ENCODE results near the gene SLMAP.
"Not testable (repeated sequence)": the region's sequence is repeated elsewhere in the genome, so short reads cannot be mapped to it uniquely, and the experiment has no call there.

SLMAP gene

GRCh38 chr3:57794501-57794900 is 38.4 kb downstream of the SLMAP start:
- DNase-seq (ENCODE audit: low read depth in 2 of 2): no peak

- no peak for DNase-seq (ENCODE audit: low read depth in 2 of 2)
Measured at GRCh38 chr3:57794951-57795350, 38.8 kb downstream of the SLMAP start.

DNA sequence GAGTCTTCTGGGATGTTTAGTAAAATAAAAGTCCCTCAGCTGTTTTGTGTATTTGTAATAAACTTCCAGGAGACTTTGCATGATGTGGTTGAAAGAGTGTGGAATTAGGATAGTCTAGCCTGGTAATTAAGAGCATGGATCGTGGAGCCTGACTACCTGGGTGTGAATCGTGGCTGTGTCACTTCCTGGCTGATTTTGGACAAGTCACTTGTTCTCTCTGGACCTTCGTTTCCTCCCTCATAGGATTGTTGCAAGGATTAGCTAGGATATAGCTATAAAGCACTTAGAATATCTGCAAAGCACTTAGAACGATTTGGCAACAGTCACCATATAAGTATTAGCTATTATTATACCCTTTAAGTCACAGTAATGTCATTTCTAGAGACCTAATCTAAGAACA is 40.2 kb downstream of the SLMAP start:
- DNase-seq (ENCODE audit: low read depth in 2 of 2): no peak

- no peak for DNase-seq (ENCODE audit: low read depth in 2 of 2)
Measured at GRCh38 chr3:57797701-57798487, 41.8 kb downstream of the SLMAP start.

GRCh38 chr3:57803647-57804081 is 47.6 kb downstream of the SLMAP start:
- no peak for DNase-seq (ENCODE audit: low read depth in 2 of 2)

- DNase-seq (ENCODE audit: low read depth in 2 of 2): no peak
Measured at GRCh38 chr3:57805266-57805665, 49.2 kb downstream of the SLMAP start.

- DNase-seq (ENCODE audit: low read depth in 2 of 2): peak in 1 of 2 donors; percentile 10
Measured at GRCh38 chr3:57805674-57806073, 49.6 kb downstream of the SLMAP start.

DNA sequence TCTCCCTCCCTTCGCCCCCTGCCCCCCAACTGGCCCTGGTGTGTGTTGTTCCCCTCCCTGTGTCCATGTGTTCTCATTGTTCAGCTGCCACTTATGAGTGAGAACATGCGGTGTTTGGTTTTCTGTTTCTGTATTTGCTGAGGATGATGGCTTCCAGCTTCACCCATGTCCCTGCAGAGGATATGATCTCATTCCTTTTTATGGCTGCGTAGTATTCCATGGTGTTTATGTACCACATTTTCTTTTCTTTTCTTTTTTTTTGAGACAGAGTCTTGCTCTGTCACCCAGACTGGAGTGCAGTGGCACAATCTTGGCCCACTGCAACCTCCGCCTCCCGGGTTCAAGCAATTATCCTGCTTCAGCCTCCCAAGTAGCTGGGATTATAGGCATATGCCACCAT is 50.1 kb downstream of the SLMAP start:
- DNase-seq (ENCODE audit: low read depth in 2 of 2): not testable (repeated sequence)

DNA sequence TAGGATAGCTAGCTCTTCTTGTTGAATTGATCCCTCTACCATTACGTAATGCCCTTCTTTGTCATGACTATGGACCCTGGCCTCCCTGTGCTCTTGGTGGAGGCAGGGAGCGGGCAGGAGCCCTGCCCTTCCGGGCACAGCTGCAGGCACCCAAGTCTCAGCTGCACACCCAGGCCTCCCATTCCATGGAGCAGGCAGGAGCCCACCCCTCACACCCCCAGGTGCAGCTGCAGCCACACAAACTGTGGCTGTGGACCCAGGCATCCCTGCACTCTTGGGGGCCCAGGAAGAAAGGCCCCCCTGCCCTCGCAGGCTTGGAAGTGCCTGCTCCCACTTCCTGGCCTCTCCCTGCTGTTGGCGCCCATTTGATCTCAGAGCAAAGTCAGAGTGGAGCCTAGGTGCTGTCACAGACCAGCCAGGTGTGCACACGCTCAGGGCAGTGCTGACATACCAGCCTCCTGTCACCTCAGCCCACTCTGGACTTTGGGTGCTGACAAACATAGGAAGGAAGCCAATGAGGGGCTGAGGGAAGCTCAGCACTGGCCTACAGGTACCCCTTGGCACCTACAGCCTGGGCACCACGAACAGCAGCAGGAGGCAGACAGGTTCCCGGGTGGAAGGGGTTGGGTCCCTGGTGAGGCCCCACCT is 53.0 kb downstream of the SLMAP start:
- DNase-seq (ENCODE audit: low read depth in 2 of 2): no peak

DNA sequence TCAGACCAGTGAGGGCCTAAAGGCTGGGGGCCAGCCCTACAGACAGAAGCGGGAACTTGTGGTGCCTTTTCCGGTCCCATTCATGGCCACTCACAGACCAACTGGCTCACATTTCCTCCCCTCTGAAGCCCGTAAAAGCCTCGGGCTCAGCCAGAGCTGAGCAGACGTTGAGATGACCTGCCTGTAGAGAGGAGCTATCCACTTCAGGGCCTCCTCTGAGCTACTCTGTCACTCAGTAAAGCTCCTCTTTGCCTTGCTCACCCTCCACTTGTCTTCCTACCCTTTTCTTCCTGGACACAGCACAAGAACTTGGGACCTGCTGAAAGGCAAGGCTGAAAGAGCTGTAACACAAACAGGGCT is 53.5 kb downstream of the SLMAP start:
- DNase-seq (ENCODE audit: low read depth in 2 of 2): no peak

DNA sequence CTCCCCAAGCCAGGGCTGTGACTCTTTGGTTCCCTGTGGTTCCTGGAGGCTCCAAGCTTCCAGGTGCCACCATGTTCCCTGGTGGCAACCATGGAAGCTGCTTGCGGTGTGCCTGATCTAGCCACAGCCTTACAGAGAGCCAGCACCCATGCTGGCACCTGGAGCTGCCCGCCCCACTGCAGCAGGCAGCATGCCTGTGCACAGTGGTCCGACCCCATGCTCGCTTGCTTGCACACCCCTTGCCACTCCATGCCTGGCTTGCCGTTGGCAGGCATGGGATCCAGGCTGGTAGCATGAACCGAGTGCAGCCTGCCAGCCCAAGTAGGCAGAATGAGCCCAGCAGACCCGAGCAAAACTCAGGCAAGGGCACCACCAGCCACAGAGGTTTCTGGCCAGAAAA is 53.9 kb downstream of the SLMAP start:
- no peak for DNase-seq (ENCODE audit: low read depth in 2 of 2)

- no peak for DNase-seq (ENCODE audit: low read depth in 2 of 2)
Measured at GRCh38 chr3:57810471-57811137, 54.5 kb downstream of the SLMAP start.

DNA sequence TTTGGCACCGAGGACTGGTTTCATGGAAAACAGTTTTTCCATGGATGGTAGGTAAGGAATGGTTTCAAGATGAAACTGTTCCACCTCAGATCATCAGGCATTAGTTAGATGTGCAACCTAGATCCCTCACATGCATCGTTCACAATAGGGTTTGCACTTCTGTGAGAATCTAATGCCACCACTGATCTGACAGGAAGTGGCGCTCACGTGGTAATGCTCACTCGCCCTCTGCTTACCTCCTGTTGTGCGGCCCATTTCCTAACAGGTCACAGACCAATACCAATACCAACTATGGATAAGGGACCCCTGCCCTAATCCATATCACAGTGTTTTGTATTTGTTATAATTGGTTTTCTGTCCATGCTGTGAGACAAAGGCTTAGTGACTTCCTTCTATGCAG is 58.9 kb downstream of the SLMAP start:
- peak in 1 of 2 donors; percentile 25 for DNase-seq (ENCODE audit: low read depth in 2 of 2)

- no peak for DNase-seq (ENCODE audit: low read depth in 2 of 2)
Measured at GRCh38 chr3:57816471-57817095, 60.5 kb downstream of the SLMAP start.

- no peak for DNase-seq (ENCODE audit: low read depth in 2 of 2)
Measured at GRCh38 chr3:57818772-57819171, 62.7 kb downstream of the SLMAP start.

DNA sequence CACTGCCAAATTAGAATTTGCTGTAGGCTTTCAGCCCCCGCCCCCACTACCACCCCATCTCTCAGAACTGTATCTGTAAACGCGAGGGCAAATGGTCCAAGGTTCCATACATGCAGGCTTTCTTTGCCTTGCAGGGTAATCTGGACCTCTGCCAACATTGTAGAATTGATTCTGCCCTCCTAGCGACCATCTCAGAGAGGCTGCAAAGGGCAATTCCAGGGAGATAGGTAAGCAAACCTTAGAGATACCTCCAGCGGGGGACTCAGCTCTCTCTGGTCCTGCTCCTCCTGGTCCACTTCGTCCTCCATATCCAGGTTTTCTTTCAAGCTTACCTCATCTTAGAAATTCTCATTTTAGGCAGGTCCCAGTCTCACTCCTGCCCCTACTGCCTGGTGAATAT is 64.4 kb downstream of the SLMAP start:
- no peak for DNase-seq (ENCODE audit: low read depth in 2 of 2)

DNA sequence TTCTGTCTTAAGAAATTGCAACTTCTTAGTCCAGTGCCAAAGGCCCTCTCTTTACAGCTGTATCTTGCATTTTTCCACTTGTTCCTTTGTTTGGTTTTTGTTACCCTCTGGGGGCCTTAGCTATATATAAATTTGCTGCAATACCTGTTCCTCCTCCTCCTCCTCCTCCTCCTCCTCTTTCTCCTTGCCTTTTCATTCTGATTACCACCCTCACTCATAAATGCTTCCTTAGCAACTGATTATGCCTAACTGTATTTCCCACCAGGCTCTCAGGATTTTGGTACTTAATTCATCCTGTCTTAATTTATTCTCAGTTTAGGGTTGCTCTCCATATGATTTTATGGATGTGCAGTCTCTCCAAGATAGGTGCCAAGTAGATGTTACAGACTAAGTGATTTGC is 65.7 kb downstream of the SLMAP start:
- no peak for DNase-seq (ENCODE audit: low read depth in 2 of 2)

GRCh38 chr3:57822686-57823085 is 66.6 kb downstream of the SLMAP start:
- DNase-seq (ENCODE audit: low read depth in 2 of 2): no peak

DNA sequence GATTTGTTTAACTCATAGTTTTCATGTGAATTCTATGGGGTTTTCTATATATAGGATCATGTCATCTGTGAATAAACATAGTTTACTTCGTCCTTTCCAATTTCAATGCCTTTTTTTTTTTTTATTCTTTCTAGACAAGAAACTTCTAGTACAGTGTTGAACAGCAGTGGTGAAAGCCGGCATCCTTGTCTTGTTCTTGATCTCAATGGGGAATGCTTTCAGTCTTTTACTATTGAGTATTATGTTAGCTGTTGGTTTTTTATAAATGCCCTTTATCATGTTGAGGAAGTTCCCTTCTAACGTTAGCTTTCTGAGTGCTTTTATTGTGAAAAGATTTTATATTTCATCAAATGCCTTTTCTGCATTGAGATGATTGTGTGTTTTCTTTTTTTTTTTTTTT is 69.0 kb downstream of the SLMAP start:
- DNase-seq (ENCODE audit: low read depth in 2 of 2): no peak

DNA sequence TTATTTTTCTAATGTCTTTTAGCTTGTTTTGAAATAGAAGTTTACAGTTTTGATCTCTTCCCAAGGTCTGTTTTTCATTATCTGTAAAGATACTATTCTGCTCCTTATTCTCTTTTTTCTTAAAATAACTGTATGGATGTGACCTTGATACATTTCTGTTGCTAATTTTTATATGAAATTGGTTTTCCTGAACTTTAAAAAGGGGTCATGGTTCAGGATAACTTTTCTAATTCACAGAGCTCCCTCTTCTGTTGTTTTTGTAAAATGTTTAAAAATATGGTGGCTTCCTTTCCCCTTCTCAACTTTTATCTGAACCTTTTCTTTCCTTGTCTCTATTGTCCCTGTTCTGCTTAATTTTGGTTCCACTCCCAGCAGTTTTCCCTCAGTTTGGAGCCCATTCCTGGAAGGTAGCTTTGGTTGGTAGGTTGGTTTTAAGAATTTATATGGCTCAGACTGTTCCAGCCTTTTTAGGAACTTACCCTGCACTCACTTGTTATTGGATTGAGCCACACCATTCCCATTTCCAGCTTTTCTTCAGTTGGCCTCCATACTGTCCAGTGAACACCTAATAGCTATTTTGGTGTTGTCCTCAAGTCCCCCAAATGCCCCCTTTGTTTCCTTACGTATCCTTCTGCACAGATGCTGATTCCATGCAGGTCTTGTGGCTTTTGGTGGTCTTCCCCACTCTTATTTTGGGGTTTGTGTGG is 70.3 kb downstream of the SLMAP start:
- DNase-seq (ENCODE audit: low read depth in 2 of 2): no peak

DNA sequence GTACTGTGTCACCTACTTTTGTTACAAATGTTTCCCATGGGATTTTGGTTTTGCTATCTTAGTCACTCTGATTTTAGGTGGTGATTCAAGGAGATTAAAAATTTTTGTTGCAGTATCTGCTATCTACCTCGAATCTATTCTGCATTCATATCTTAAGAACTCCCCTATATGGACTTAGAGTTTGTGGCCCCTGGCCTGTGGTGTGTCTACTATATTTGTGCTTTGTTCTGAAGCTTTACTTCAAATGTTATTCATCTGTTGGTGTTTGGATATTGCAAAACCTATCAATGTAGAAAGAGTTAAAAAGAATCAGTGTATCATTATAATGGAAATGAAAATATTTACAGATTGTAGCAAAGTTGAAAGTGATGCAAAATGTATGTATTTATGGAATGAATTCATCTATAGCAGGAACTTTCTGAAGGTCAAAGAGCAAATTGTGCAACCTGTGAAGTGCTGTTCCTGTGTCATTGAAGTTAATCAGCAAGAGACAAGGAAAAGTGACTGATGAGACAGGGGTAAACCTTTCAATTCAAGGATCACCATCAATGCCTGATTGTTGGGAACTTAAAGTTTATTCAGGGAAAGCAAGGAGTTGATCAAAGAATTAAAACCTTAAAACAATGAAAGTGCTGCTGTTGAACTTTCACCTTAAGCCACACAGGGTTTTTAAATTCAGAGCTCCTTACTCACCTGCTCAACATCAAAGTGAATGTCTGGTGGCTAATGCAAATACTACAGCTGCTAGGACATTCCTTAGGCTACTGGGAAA is 71.0 kb downstream of the SLMAP start:
- no peak for DNase-seq (ENCODE audit: low read depth in 2 of 2)

Measured in stimulated activated CD4-positive, alpha-beta T cell treated with anti-CD3 and anti-CD28 coated beads, Interleukin-1b, Interleukin-23, amount 100 ng/mL, for 4 hours (primary cell).